GM18519 (cell line): Measurements from ENCODE around the gene CCDC88C.
"Not testable (repeated sequence)": the region's sequence is repeated elsewhere in the genome, so short reads cannot be mapped to it uniquely, and the experiment has no call there.

Experiments
- ATAC-seq: cut with Tn5 transposase; IDR thresholded peaks from one replicate; pipeline ENCODE4 v1.9.1; 2021; ENCODE audit warnings: mild to moderate bottlenecking, moderate library complexity; ENCODE audit not compliant: unreplicated experiment, low FRiP score

Gene CCDC88C

DNA sequence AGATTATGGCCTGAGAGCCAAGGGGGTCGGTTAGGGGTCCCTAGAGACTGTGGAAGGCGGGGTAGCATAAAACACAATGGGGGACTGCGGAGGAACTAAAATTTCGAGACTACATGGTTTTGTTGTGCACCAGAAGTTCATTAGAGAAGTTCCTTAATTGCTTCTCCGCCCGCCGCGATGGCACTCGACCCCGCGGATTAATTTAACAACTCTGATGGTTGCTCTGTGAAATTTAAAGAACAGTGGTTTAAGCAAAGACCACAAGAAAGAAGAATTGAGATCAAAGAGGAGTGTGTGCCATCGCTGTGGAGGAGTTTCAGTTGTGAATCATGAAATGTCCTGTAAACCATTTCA lies 1.4 kb upstream of the CCDC88C start:
- ATAC-seq = no peak

- ATAC-seq = no peak
Observed at GRCh38 chr14:91418387-91419043, 895 bp upstream of the CCDC88C start.

GRCh38 chr14:91417983-91418386 lies 365 bp upstream of the CCDC88C start:
- peak; percentile 18 for ATAC-seq

DNA sequence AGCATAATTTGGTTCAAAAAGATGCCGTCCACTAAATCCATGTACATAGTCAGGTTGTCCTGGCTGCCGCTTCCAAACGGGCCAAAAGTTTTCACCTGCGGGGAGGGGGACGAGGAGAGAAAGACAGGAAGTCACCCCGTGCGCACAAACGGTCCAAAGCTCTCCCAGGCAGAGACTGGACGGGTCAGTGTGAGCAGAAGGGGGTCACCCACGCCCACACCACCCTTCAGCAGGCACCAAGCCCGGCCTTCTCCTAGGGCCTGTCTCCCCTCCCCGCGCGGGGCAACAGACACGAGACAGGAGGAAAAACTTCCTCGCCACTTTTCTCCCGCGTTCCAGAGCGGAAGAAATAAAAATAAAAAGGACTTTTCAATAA lies 888 bp downstream of the CCDC88C start:
- no peak for ATAC-seq

DNA sequence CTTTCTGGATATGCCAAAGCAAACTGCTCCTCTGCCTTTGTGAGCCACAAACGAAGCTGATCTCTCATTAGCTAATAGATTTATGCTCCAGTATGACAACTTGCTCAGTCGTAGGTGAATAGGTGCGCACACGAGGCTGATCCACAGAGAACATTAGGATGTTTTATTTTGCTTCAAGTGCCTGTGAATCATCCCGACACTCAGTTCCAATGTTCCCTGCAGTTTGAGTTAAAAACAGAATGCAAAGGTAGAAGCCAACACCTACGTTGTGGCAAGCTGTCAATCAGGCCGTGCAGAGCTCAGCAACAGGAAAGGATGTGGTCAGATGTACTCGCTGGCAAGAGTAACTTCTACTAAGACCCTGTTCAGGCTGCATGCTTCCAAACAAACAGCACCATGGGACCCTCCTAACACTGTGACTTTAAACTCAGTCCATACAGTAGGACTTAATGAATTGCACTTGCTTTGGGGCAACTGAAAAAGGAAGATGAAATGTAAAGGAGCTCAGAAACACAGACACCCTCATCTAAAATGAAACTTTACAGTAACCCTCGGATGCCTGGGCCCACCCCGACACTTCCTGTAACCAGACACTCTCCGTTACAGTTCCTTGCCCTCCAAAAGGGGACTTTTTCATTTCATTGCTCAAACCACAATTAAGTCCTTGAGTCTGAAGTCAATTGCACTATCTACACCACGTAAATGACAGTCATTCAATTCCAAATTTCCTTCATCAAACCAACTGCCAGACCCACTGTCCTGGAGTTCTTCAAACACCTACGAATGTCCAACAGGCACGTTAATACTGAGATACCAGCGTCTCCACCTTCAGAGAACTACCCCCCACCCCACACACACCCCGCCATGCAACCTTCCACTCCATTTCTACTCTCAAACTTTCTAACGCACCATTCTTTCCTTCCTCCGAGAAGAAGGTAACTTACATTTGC lies 1.6 kb downstream of the CCDC88C start:
- peak; percentile 41 for ATAC-seq

DNA sequence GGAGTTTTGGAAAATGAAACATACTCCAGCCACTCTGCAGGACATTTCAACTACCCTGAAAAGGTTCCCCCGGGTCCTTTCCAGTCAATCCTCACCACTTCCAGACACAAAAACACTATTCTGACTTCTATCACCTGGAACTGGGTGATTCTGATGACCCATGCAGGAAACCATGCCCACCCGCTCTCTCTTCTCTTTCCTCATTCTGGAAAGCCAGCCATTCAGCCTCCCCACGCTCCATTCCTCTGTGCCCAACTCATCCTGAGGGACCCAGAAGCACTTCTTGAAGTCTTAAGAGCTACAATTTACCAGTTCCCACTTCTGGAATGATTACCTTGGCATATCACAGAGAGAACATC lies 3.2 kb downstream of the CCDC88C start:
- no peak for ATAC-seq

DNA sequence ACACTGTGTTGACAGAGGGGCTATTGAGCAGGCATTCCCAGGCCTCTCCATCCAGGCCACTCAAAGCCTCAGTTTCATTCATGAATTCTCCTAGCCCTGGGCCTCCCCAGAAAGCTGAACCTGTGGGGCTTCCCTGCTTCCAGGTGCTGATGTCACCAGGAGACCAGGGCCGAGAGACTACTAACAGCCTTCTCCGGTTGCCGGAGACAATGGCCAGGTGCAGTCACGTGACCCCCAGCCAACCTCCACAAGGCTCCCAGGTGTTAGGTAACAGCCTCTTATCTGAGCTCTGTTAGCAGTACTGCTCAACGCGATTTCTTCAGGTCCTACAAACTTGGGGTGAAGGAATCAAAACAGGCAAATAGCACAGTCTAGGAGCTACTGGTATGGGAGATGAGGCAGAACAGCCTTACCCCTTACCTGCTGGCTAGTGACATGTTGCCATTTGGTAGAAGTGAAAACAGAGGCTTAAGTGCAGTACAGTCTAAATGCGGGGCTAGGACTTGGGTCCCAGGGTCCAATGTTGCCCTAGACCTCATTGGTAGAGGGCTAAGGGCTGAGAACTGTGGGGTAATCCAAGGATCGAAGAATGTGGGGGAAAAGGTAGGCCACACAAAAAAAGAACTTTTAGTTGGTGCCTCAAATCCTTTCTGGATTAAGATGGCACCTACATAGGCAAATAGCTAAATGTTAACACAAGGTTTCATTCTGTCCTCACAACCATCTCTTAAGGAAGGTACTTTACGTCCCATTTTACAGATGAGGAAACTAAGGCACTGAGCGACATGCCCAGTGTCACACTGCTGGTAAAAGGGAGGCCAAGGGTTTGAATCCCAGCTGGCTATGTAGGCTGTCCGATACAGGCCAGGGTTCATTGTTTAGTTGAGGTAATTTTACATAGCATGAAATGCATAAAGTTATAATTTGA lies 3.8 kb downstream of the CCDC88C start:
- ATAC-seq = no peak

DNA sequence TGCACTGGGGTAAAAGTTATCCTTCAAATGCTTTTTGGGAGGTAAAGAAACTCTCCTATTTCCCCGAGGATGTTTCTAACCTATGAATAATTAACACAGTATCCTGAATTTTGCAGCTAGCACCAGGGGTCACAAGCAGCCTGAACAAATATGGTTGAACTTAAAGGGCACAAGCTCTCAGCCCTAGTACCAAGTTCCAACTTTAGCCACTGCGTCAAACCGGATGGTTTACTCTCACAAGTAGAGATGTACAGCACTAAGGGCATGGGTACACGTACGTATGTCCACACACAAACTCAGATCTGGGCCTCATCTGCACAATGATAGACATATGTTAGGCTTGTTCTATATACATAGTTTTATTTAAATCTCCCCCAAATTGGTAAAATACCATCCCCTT lies 4.7 kb downstream of the CCDC88C start:
- no peak for ATAC-seq

DNA sequence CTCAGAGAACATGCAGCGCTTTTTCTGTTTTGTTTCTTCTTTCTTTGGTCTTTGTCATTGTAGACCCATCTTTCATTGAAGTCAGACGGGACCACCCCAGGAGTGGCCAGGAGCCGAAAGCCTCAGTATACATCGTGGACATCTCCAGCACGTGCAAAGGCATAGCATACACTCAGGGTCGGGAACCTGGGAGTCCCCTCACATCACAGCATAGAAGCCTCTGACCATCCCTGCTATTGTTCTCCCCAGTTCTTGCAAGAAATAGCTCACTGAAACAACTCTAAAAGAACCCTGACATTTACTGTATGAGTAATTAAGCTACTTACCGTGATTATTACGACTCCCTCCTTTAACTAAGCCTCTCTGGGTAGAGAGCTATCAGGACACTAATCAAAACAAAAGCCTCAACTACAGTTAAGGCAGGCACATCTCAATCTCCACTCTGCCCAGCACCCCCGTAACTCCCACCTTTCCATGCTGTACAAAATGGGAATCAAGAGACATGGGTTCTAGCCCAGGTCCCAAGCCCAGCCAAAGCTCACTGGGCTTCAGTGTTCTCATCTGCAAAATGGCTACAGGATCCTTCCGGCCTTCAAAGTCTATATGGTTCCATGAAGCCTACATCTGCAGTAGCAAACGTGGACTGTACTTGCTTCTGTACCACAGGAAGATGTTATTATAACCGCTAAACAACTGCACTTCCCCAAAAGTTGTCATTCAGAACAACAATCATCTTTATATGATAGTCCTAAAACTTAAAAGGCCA lies 6.7 kb downstream of the CCDC88C start:
- no peak for ATAC-seq

DNA sequence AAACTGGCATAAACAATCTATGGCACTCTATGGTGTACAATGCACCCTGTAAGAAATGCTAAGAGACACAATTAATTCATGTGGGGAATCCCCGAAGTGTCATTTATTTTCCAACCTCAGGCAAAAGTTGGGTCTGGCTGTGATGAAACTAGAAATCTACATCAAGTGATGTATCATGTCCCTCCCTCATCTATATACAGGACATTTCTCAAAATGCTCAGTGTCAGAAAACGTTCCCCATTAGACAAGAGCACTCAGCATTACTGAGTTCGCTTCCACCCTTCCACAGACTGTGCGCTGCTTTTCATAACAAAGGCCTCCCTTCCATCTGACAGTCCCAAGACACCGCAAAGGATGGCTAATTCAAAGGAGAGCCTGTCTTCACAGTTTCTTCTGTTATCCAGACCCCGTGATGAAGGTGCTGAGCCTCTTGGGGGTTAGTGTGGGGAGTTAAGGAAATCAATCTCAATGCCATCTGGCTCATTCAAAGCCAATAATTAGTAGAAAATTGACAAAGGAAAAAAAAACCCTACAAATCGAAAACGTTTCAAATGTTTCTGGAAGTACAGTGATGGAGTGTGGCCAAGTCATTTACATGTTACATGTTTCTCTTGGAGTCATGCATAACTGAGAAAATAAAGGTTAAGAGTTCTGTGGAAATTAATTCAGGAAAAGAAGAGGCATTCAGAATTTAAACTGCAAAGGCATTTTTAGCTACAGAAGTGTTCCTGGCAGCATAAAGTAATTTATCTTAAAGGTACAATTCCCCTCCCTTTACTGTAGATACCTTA lies 7.5 kb downstream of the CCDC88C start:
- ATAC-seq = no peak

DNA sequence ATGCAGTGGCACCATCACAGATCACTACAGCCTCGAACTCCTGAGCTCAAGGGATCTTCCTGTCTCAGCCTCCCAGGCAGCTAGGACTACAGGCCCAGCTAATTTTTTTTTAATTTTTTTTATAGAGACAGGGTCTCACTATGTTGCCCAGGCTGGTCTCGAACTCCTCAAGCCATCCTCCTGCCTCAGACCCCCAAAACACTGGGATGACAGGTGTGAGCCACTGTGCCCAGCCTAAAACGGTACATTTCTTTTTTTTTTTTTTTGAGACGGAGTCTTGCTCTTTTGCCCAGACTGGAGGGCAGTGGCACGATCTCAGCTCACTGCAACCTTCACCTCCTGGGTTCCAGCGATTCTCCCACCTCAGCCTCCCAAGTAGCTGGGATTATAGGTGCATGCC lies 8.4 kb downstream of the CCDC88C start:
- ATAC-seq = not testable (repeated sequence)

DNA sequence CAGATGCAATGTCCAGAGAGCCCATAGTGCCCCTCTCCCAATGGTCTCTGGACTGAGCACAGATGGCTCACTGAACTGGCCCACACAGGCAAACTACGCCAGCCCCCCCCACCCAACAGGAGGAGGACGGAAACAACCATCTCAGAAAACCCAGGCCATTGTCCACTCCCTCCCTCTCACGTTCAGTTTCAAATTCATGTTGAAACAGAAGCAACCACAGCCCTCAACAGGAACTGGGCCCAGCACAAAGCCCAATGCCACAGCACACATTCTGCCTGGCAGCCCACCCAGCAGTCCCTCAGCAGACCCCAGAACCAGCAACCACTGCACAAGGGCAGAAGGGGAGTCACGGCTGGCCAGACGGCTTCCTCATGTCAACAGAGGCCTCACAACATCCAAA lies 10.6 kb downstream of the CCDC88C start:
- ATAC-seq = no peak

- ATAC-seq = no peak
Observed at GRCh38 chr14:91406451-91406850, 11.2 kb downstream of the CCDC88C start.

DNA sequence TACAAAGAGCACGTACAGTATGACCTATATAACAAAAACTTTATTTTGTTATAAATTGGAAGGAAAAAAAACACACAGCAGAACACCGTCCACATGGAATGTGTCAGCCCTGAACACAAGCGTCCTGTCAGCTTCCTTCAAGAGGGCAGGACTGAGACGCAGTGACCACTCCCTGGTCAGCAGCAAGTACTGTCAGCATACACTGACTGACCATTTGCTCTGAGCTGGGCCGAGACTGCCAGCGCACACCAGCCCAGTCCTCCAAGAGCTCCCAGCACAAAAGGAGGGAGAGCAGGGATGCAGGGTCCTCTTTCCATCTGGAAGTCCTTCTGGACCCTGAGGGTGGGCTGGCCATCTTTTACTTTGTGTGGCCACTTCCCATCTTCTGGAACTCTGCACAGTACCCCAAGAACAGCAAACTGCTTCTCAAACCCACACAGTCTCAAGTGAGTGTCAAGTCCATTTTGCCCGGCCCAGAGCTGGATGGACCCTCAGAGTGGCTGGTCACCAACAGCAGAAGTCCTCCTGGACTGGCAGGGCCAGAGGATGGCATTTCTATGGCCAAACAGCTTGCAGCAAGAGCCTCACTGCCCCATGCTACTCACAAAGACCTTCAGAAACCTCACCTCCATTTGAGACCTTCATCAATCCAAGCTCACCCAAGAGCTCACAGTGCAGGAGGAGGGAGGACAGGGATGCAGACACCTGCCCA lies 11.7 kb downstream of the CCDC88C start:
- no peak for ATAC-seq

GRCh38 chr14:91405241-91405721 lies 12.3 kb downstream of the CCDC88C start:
- no peak for ATAC-seq

- no peak for ATAC-seq
Observed at GRCh38 chr14:91402771-91403600, 14.6 kb downstream of the CCDC88C start.

DNA sequence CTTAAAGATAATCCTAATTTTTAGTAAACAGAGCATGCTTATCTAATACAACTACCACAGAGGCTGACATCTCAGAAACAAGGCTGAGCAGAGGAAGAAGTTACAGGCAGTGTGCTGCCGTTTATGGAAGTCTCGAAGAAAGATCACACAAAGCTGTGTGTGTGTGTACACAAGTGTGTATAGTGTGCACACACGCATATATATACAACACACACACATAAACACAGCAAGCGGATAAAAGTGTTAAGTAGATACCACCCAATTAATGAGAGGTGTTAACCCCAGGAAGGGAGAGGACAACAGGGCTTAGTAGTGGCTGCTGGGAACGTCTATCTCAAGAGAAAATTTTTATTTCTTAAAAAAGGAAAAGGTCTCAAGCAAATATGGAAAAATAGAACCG lies 15.3 kb downstream of the CCDC88C start:
- no peak for ATAC-seq

DNA sequence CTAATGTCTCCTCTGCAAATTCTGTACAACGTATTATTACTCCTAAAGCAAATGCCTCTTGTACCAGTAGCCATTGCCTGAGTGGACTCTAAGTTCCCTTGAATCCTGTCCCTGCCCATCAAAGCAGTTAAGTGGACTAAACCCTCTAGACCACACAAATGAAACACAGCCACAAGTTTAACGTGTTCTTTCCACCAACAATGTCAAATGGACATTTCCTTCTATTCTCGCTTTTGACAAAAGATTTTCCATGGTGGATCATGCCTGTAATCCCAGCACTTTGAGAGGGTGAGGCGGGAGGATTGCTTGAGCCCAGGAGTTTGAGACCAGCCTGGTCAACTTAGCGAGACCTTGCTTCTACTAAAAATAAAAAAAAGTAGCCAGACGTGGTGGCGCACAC lies 15.9 kb downstream of the CCDC88C start:
- no peak for ATAC-seq
